Lower leg skin (tissue), 4 donors: ENCODE data around the gene PLEKHA1. TPM values are rescaled to one million over a fixed set of nuclear protein-coding genes. Genes with fewer than 3 reads are reported as not detected.

ENCODE experiments used
- DNase-seq, 2 donors: peaks; one replicate each; pipeline ENCODE4 v3.0.0-alpha.2; 2019; ENCODE audit warnings: low spot score in 2 of 2
- H3K4me3 ChIP-seq: fragments of 200-600 bp; sonication (generic); 2 replicates; pipeline ENCODE4 v1.5.1; 2017; ENCODE audit warnings: mild to moderate bottlenecking, low read depth; ENCODE audit not compliant: poor library complexity, severe bottlenecking
- POLR2A ChIP-seq, 2 donors: fragments of 450-650 bp; IDR thresholded peaks; one replicate each; pipeline ENCODE4 v1.6.1; 2016 to 2017; ENCODE audit warnings: antibody characterized with exemption in 2 of 2, mild to moderate bottlenecking in 1 of 2, moderate library complexity in 1 of 2
- WGBS, 2 donors: methylation state at CpG; one replicate each; pipeline ENCODE4 v1.1.5; 2018; 5-methylcytosine and 5-hydroxymethylcytosine counted together
- intact Hi-C: fragments of 100-400 bp; cut with DNase I; formaldehyde crosslinking; loops from one replicate; pipeline ENCODE4 v1.15.0; 2023; ENCODE audit warnings: low total_unique reads
- total RNA-seq, 4 donors: library from RNA; depleted of rRNA; stranded (reverse); fragments of >200 nt; gene quantifications; one replicate each; pipeline ENCODE4 v1.1.0, GENCODE V29; 2016
- TF ChIP-seq, protein P1 (sequence below), 3 donors: fragments of 450-650 bp; IDR thresholded peaks; one replicate each; pipeline ENCODE4 v1.5.1; 2016; ENCODE audit warnings: antibody characterized with exemption in 3 of 3, mild to moderate bottlenecking in 3 of 3, moderate library complexity in 2 of 3

Gene PLEKHA1
- total RNA-seq, 4 donors from 2014 or later: 83.6 to 116 (median 105) TPM

DNA sequence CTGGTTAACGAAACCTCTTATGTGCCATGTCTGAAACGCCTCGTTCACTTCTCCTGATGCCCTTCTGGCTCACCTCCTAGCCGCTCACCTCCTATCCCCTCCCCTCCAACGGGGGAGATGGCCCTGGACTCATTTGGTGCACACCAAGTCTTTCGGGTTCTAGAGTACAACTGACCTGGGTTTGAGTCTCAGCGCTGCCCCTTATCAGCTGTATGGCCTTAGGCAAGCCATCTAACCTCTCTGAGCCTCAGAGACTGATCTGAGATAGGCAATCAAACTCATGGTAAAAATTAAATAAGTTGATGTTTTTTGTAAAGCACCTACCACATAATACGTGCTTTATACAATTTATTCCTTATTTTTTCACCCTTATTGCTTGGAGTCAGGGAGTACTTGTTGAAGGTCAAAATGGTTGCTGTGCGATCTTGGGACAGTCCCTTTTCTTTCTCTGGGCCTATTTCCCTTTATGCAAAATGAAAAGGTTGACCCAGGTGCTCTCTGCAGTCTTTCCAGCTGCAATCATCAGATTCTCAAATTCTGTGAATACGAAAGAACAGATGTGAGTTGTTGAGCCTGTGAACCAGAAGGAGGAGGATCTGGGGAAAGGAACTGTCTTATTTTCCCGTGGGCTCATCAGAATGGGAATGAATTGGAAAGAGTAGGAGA is 31.2 kb upstream of the PLEKHA1 start:
- peak in 1 of 2 donors; percentile 3 for DNase-seq
- TF ChIP-seq, protein P1, sequence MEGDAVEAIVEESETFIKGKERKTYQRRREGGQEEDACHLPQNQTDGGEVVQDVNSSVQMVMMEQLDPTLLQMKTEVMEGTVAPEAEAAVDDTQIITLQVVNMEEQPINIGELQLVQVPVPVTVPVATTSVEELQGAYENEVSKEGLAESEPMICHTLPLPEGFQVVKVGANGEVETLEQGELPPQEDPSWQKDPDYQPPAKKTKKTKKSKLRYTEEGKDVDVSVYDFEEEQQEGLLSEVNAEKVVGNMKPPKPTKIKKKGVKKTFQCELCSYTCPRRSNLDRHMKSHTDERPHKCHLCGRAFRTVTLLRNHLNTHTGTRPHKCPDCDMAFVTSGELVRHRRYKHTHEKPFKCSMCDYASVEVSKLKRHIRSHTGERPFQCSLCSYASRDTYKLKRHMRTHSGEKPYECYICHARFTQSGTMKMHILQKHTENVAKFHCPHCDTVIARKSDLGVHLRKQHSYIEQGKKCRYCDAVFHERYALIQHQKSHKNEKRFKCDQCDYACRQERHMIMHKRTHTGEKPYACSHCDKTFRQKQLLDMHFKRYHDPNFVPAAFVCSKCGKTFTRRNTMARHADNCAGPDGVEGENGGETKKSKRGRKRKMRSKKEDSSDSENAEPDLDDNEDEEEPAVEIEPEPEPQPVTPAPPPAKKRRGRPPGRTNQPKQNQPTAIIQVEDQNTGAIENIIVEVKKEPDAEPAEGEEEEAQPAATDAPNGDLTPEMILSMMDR (IDR thresholded peaks at IDR 0.05): no peak
- TF ChIP-seq POLR2A (IDR thresholded peaks at IDR 0.05): no peak
- 88 to 91% methylated on average over 11 of the region's 11 CpGs for WGBS, 2 donors
- H3K4me3 ChIP-seq: no peak overlapping the region
- intact Hi-C loops: loop anchor here (5.0 kb wide), 1 partner anchor 224 kb away; no protein-coding TSS in a partner anchor

DNA sequence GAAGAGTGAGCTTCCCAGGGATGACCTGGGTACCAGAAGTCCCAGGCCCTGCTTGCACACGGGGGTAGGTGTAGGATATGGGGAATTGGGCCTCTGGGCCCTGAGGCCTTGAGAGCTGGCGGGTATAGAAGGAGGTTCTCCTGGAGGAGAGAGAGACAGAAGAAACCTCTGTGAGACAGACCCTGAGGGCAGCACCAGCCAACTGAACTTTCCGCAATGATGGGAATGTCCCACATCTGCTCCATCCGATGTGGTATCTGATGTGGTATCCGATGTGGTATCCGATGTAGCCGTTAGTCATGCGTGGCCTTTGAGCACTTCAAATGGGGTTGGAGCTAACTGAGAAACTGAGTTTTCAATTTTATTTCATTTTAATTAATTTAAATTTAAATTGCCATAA is 30.6 kb upstream of the PLEKHA1 start:
- intact Hi-C loops: loop anchor here (5.0 kb wide), 1 partner anchor 223 kb away; no protein-coding TSS in a partner anchor
- no peak overlapping the region for H3K4me3 ChIP-seq
- 93 to 96% methylated on average over 8 of the region's 8 CpGs for WGBS, 2 donors
- peak in 1 of 2 donors; percentile 74 for DNase-seq
- TF ChIP-seq, protein P1 (IDR thresholded peaks at IDR 0.05): no peak
- no peak for TF ChIP-seq POLR2A (IDR thresholded peaks at IDR 0.05)

- intact Hi-C loops: loop anchor here (5.0 kb wide), 1 partner anchor 223 kb away; no protein-coding TSS in a partner anchor
- no peak for TF ChIP-seq POLR2A (IDR thresholded peaks at IDR 0.05)
- TF ChIP-seq, protein P1 (IDR thresholded peaks at IDR 0.05): no peak
- no peak overlapping the region for H3K4me3 ChIP-seq
- peak in 1 of 2 donors; percentile 43 for DNase-seq
- whole genome bisulfite sequencing, 2 donors: 85 to 90% methylated on average over 9 of the region's 9 CpGs
Measured at GRCh38 chr10:122344741-122345258, 29.7 kb upstream of the PLEKHA1 start.

- intact Hi-C loops: no loop called here
- 86 to 88% methylated on average over 4 of the region's 4 CpGs for WGBS, 2 donors
- TF ChIP-seq, protein P1 (IDR thresholded peaks at IDR 0.05): no peak
- no peak for TF ChIP-seq POLR2A (IDR thresholded peaks at IDR 0.05)
- no peak for DNase-seq
- H3K4me3 ChIP-seq: no peak overlapping the region
Measured at GRCh38 chr10:122346326-122346950, 28.1 kb upstream of the PLEKHA1 start.

DNA sequence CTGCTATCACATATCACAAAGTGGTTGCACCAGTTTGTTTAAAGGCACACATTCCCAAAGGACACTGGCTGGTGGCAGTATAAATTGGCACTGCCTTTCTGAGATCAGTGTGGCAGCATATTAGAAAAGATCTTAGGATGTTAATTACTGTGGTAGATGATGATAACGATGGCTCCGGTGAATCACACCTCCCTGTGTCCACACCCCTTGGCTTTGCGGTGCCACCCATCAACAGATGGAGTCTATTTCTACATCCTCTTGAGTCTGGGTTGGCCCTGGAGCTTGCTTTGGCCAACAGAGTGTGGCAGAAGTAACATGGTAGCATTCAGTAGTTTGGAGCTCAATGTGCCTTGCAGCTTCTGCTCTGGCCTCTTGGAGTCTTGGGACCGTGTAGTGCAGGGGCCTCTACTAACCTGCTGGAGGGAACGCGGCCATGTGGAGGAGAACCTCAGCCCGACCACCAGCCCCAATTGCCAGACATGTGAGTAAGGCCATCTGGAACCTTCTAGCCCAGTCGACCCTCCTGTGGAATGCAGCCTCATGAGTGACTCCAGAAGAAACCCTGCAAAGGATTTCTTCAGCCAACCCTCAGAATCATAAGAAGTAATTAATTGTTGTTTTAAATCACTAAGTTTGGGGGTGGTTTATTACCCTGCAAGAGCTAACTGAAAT is 27.2 kb upstream of the PLEKHA1 start:
- intact Hi-C loops: no loop called here
- TF ChIP-seq, protein P1 (IDR thresholded peaks at IDR 0.05): no peak
- TF ChIP-seq POLR2A (IDR thresholded peaks at IDR 0.05): no peak
- no peak for DNase-seq
- 73 to 84% methylated on average over 8 of the region's 8 CpGs for WGBS, 2 donors
- no peak overlapping the region for H3K4me3 ChIP-seq
